Endothelial cell of umbilical vein (primary cell): Measurements from ENCODE around the gene NABP1.

Source experiments
- EZH2 ChIP-seq: IDR thresholded peaks from 2 replicates; pipeline ENCODE4 v1.6.1; 2012; ENCODE audit warnings: borderline replicate concordance, low read depth, mild to moderate bottlenecking, moderate library complexity, low read length, inconsistent platforms; ENCODE audit not compliant: severe bottlenecking
- MAX ChIP-seq: IDR thresholded peaks from 2 replicates; pipeline ENCODE4 v1.6.1; 2011; ENCODE audit not compliant: insufficient read depth, insufficient read length
- MYC ChIP-seq: IDR thresholded peaks from one replicate; pipeline ENCODE4 v1.6.1; 2011; ENCODE audit warnings: mild to moderate bottlenecking, low read depth, low read length
- POLR2A ChIP-seq: IDR thresholded peaks from 2 replicates; pipeline ENCODE4 v1.6.1; 2012; ENCODE audit warnings: low read depth, mild to moderate bottlenecking, control low read depth, low read length
- POLR2AphosphoS5 ChIP-seq: IDR thresholded peaks from 2 replicates; pipeline ENCODE4 v1.6.1; 2012; ENCODE audit warnings: low read depth, mild to moderate bottlenecking, control low read depth, low read length, moderate library complexity; ENCODE audit not compliant: insufficient read depth
- TF ChIP-seq, protein P1 (sequence below), 2 donors: IDR thresholded peaks; 1 replicate in 1 of 2; 2 replicates in 1 of 2; pipeline ENCODE4 v1.5.1; 2011; ENCODE audit warnings: low read length in 2 of 2, mild to moderate bottlenecking in 2 of 2, moderate library complexity in 2 of 2, control low read depth in 1 of 2, inconsistent platforms in 1 of 2, low read depth in 1 of 2; ENCODE audit not compliant: insufficient read depth in 1 of 2; ENCODE audit errors: extremely low read depth in 1 of 2

DNA sequence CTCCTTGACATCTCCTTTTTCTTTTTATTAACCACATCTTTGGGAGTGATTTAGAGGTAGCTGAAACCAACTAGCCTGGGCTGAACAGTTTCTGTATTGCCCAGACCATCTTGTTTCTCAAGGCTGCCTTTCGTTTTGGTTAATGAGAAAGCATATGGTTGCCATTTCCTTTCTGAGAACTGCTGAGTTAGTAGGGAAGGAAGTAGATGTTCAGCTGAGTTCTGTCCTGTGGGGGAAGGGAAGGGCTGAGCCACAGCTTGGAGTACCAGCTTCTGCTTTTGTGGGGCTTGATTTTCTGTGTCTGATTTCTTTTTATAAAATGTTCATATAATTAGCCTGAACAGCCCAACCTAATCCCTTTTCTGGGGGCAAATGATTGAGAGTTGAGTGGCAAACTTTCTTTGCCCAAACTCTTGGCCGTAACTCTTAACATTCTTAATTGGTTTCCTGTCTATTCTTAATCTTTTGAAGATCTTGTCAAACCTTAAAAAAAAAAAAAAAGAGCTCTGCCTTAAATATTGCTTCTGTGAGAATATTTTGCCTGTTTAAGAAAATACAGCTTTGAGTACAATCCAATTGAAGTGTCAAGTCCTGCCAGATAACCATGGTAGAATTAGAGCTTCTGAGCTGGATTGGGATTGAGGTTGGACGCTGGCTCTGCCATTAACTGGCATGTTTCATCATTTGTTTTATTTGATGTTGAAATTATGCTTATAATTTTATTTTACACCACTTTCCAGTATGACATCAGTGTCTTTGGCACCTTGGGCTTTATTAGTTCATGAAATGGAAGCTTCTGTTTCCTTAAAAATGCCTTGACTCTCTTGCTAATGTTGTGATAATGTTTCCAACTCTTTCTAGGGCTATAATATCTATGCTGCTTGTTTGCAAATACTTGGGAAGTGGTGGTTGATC lies 1.9 kb upstream of the NABP1 start:
- TF ChIP-seq MYC (no peak), POLR2A (no peak), EZH2 (no peak), POLR2AphosphoS5 (no peak), MAX (no peak)
- TF ChIP-seq, protein P1, sequence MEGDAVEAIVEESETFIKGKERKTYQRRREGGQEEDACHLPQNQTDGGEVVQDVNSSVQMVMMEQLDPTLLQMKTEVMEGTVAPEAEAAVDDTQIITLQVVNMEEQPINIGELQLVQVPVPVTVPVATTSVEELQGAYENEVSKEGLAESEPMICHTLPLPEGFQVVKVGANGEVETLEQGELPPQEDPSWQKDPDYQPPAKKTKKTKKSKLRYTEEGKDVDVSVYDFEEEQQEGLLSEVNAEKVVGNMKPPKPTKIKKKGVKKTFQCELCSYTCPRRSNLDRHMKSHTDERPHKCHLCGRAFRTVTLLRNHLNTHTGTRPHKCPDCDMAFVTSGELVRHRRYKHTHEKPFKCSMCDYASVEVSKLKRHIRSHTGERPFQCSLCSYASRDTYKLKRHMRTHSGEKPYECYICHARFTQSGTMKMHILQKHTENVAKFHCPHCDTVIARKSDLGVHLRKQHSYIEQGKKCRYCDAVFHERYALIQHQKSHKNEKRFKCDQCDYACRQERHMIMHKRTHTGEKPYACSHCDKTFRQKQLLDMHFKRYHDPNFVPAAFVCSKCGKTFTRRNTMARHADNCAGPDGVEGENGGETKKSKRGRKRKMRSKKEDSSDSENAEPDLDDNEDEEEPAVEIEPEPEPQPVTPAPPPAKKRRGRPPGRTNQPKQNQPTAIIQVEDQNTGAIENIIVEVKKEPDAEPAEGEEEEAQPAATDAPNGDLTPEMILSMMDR (IDR thresholded peaks at IDR 0.05; ENCODE audit: extremely low read depth in 1 of 2, insufficient read depth in 1 of 2, low read depth in 1 of 2, low read length in 2 of 2), result no peak
